HL-60 (cell line): ENCODE data around the gene DPY19L1.

ENCODE experiments used
- DNase-seq, 2 experiments: peaks; one replicate each; pipeline ENCODE4 v3.0.0-alpha.2; 2010 to 2020; ENCODE audit warnings: low read depth in 1 of 2, low spot score in 1 of 2
- H3K27ac ChIP-seq: fragments of 250-450 bp; sonication (Bioruptor Pico); replicated peaks from 2 replicates; pipeline ENCODE4 v1.5.1; 2020; ENCODE audit warnings: mild to moderate bottlenecking, moderate library complexity
- H3K27me3 ChIP-seq: fragments of 250-450 bp; sonication (Bioruptor Pico); 2 replicates; pipeline ENCODE4 v1.5.1; 2021; ENCODE audit warnings: mild to moderate bottlenecking, moderate library complexity; ENCODE audit not compliant: insufficient read depth, poor library complexity, severe bottlenecking
- H3K4me3 ChIP-seq: replicated peaks from 2 replicates; pipeline ENCODE4 v1.5.1; 2011; ENCODE audit warnings: mild to moderate bottlenecking, control low read depth, low read length; ENCODE audit not compliant: insufficient read depth
- CTCF ChIP-seq: IDR thresholded peaks from one replicate; pipeline ENCODE4 v1.5.1; 2011; ENCODE audit warnings: low read length, control low read depth, inconsistent platforms; ENCODE audit not compliant: insufficient read depth
- GABPA ChIP-seq: IDR thresholded peaks from 2 replicates; pipeline ENCODE4 v1.6.1; 2012; ENCODE audit warnings: low read depth
- POLR2AphosphoS5 ChIP-seq: IDR thresholded peaks from 2 replicates; pipeline ENCODE4 v1.6.1; 2012; ENCODE audit warnings: low read depth
- REST ChIP-seq: IDR thresholded peaks from 2 replicates; pipeline ENCODE4 v1.6.1; 2012; ENCODE audit warnings: low read depth; ENCODE audit not compliant: insufficient replicate concordance
- SPI1 ChIP-seq: IDR thresholded peaks from 2 replicates; pipeline ENCODE4 v1.6.1; 2012; ENCODE audit warnings: low read depth, mild to moderate bottlenecking, borderline replicate concordance

Gene DPY19L1

GRCh38 chr7:35012160-35012559, 25.1 kb downstream of the DPY19L1 start:
- Histone ChIP-seq H3K27me3 (no peaks in the 10 kb centered on the region), H3K4me3 (no peak overlapping the region), H3K27ac (no peak overlapping the region)
- no peak for TF ChIP-seq POLR2AphosphoS5
- no peak for TF ChIP-seq REST
- TF ChIP-seq GABPA = no peak
- no peak for TF ChIP-seq CTCF
- no peak for TF ChIP-seq SPI1
- no peak for DNase-seq

- no peak for DNase-seq
- TF ChIP-seq POLR2AphosphoS5 (no peak), CTCF (no peak), SPI1 (no peak), GABPA (no peak), REST (no peak)
- H3K27ac ChIP-seq = no peak overlapping the region
- no peaks in the 10 kb centered on the region for H3K27me3 ChIP-seq
- no peak overlapping the region for H3K4me3 ChIP-seq
Measured at GRCh38 chr7:35011085-35011484, 26.2 kb downstream of the DPY19L1 start.

GRCh38 chr7:35007768-35008167, 29.5 kb downstream of the DPY19L1 start:
- Histone ChIP-seq H3K4me3 (no peak overlapping the region), H3K27me3 (no peaks in the 10 kb centered on the region), H3K27ac (no peak overlapping the region)
- DNase-seq = no peak
- TF ChIP-seq REST = no peak
- no peak for TF ChIP-seq CTCF
- no peak for TF ChIP-seq SPI1
- TF ChIP-seq POLR2AphosphoS5 = no peak
- TF ChIP-seq GABPA = no peak
